ENCODE data around the gene PCDHGB5. TPM values are rescaled to one million over a fixed set of nuclear protein-coding genes. Genes with fewer than 3 reads are reported as not detected.
A peak's percentile ranks its signal among the peaks of the same experiment; 100 is the strongest.
"Not testable (repeated sequence)": the region's sequence is repeated elsewhere in the genome, so short reads cannot be mapped to it uniquely, and the experiment has no call there.

PCDHGB5 gene
- total and polyA plus RNA-seq, 8 donors: 1.1 to 7.9 (median 4.5) TPM

DNA sequence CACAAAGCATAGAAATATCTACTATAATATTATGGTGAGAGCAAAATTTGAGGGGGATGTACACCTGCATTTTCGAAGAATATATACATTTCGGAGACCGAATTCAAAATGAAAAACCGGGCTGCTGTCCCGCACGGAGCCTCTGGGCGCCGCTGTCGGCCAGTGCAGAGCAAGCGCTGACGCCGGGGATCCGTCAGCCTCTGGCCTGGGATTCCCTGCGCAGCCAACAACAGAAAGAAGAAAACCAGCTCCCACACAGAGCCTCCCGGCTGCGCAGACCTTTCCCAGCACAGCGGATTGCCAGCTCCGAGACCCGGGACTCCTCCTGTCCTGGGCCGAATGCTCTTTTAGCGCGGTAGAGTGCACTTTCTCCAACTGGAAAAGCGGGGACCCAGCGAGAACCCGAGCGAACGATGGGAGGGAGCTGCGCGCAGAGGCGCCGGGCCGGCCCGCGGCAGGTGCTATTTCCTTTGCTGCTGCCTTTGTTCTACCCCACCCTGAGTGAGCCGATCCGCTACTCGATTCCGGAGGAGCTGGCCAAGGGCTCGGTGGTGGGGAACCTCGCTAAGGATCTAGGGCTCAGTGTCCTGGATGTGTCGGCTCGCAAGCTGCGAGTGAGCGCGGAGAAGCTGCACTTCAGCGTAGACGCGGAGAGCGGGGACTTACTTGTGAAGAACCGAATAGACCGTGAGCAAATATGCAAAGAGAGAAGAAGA, 10.2 kb downstream of the PCDHGB5 start, which contains the start of gene PCDHGB6:
TSS of gene PCDHGB6 (plus strand) at position 232 of the 716 bp plus-strand sequence. CDS start at position 414, 182 bp downstream.
- TF ChIP-seq, protein P1, sequence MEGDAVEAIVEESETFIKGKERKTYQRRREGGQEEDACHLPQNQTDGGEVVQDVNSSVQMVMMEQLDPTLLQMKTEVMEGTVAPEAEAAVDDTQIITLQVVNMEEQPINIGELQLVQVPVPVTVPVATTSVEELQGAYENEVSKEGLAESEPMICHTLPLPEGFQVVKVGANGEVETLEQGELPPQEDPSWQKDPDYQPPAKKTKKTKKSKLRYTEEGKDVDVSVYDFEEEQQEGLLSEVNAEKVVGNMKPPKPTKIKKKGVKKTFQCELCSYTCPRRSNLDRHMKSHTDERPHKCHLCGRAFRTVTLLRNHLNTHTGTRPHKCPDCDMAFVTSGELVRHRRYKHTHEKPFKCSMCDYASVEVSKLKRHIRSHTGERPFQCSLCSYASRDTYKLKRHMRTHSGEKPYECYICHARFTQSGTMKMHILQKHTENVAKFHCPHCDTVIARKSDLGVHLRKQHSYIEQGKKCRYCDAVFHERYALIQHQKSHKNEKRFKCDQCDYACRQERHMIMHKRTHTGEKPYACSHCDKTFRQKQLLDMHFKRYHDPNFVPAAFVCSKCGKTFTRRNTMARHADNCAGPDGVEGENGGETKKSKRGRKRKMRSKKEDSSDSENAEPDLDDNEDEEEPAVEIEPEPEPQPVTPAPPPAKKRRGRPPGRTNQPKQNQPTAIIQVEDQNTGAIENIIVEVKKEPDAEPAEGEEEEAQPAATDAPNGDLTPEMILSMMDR (IDR thresholded peaks at IDR 0.05): peak in 3 of 4 donors; percentile 19 to 36 (median 20)
- peak within 1 kb of the TSS in 2 of 4 donors; percentile 12 to 26 for H3K4me3 ChIP-seq
- FAIRE-seq, H3K27me3 ChIP-seq, H3K27ac ChIP-seq, H3K36me3 ChIP-seq, H3K4me1 ChIP-seq: not testable (repeated sequence)
- H3K9me3 ChIP-seq: peaks cover 0 to 10% (median 4%) of the 10 kb centered on the region in 4 donors
- DNase-seq (peak in 2 of 6 donors; percentile 35 to 36), ATAC-seq (peak; percentile 56 to 90 (median 78))
- 11 to 13% methylated on average over 46 to 51 of the region's 51 CpGs for WGBS, 2 donors
- intact Hi-C loops (cut with DNase I): loop anchor here in 1 of 3 donors (10.0 kb wide), 1 partner anchor 147 kb away; no protein-coding TSS in a partner anchor

DNA sequence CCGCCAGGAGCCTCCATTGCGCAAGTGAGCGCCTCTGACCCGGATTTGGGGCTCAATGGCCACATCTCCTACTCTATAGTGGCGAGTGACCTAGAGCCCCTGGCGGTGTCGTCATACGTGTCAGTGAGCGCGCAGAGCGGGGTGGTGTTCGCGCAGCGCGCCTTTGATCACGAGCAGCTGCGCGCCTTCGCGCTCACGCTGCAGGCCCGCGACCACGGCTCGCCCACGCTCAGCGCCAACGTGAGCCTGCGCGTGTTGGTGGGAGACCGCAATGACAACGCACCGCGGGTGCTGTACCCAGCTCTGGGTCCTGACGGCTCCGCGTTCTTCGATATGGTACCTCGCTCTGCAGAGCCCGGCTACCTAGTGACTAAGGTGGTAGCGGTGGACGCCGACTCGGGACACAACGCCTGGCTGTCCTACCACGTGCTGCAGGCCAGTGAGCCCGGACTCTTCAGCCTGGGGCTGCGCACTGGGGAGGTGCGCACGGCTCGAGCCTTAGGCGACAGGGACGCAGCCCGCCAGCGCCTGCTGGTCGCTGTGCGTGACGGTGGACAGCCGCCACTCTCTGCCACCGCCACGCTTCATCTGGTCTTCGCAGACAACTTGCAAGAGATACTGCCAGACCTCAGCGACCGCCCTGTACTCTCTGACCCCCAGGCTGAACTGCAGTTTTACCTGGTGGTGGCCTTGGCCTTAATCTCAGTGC, 12.0 kb downstream of the PCDHGB5 start:
- Histone ChIP-seq H3K9me3 (peaks cover 0 to 18% (median 4%) of the 10 kb centered on the region in 4 donors), H3K27me3 (no peaks in the 10 kb centered on the region), H3K4me3 (no peak overlapping the region), H3K4me1 (no peaks in the 10 kb centered on the region), H3K36me3 (no peaks in the 10 kb centered on the region), H3K27ac (no peak overlapping the region)
- WGBS, 2 donors: 20 to 21% methylated on average over 62 to 64 of the region's 64 CpGs
- ATAC-seq (no peak), FAIRE-seq (no peak), DNase-seq (peak in 1 of 6 donors; percentile 27)
- TF ChIP-seq, protein P1 (IDR thresholded peaks at IDR 0.05): no peak
- intact Hi-C loops (cut with DNase I): loop anchor here in 1 of 3 donors (10.0 kb wide), 2 partner anchors 115 to 145 kb away; no protein-coding TSS in a partner anchor

DNA sequence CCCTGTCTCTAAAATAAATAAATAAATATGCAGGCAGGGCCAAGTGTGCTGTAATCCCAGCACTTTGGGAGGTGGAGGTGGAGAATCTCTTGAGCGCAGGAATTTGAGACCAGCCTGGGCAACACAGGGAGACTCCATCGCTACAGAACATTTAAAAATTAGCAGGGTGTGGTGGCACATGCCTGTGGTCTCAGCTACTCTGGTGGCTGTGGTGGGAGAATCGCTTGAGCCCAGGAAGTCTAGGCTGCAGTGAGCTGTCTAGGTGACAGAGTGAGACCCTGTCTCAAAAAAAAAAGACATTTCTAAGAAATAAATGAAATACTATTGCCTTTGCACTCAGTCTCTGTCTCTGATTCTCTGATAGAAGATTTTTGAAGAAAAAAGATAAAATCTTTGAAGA, 13.8 kb downstream of the PCDHGB5 start:
- WGBS, 2 donors: 60 to 61% methylated on average over 3 of the region's 3 CpGs
- H3K9me3 ChIP-seq: peaks cover 0 to 18% (median 4%) of the 10 kb centered on the region in 4 donors
- no peaks in the 10 kb centered on the region for H3K4me1 ChIP-seq
- ATAC-seq: no peak
- no peak overlapping the region for H3K27ac ChIP-seq
- no peaks in the 10 kb centered on the region for H3K36me3 ChIP-seq
- intact Hi-C loops (cut with DNase I): loop anchor here in 1 of 3 donors (10.0 kb wide), 1 partner anchor 113 kb away; no protein-coding TSS in a partner anchor
- TF ChIP-seq, protein P1 (IDR thresholded peaks at IDR 0.05): no peak
- H3K4me3 ChIP-seq: no peak overlapping the region
- no peak for DNase-seq
- FAIRE-seq: no peak
- no peaks in the 10 kb centered on the region for H3K27me3 ChIP-seq

DNA sequence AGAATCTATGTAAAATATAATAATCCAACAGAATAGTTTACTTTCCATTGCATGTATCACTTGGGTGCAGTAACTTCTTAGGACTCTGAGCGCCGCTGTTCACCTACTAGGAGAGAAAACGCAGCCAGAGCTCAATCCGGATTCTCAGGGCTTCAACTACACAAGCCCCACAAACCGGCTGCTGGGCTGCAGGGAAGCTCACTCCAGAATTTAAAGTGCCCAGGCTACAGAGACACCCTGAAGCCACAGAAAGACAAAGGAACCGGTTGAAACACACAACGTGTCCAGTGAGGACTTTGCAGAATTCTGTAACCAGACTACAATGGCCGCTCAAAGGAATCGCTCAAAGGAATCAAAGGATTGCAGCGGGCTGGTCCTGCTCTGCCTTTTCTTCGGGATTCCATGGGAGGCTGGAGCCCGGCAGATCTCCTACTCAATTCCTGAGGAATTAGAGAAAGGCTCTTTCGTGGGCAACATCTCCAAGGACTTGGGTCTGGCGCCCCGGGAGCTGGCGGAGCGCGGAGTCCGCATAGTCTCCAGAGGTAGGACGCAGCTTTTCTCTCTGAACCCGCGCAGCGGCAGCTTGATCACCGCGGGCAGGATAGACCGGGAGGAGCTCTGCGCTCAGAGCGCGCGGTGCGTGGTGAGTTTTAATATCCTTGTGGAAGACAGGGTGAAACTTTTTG, 15.2 kb downstream of the PCDHGB5 start, which contains the start of gene PCDHGA10:
TSS of gene PCDHGA10 (plus strand) at position 134 of the 686 bp plus-strand sequence. CDS start at position 323, 189 bp downstream.
- TF ChIP-seq, protein P1 (IDR thresholded peaks at IDR 0.05): peak in 2 of 4 donors; percentile 13 to 17
- Histone ChIP-seq H3K36me3 (no peaks in the 10 kb centered on the region), H3K4me1 (no peaks in the 10 kb centered on the region), H3K27ac (no peak within 1 kb of the TSS), H3K9me3 (peaks cover 0 to 23% (median 5%) of the 10 kb centered on the region in 4 donors), H3K27me3 (no peaks in the 10 kb centered on the region), H3K4me3 (peak within 1 kb of the TSS in 1 of 4 donors; percentile 18)
- peak in 1 of 6 donors; percentile 46 for DNase-seq
- ATAC-seq: peak; percentile 55 to 68 (median 68)
- intact Hi-C loops (cut with DNase I): loop anchor here in 1 of 3 donors (10.0 kb wide), 1 partner anchor 112 kb away; no protein-coding TSS in a partner anchor
- no peak for FAIRE-seq
- WGBS, 2 donors: 20 to 27% methylated on average over 31 of the region's 31 CpGs

Data from pancreas (tissue), 10 donors.